Hematopoietic multipotent progenitor cell treated with erythropoietin and hydrocortisone succinate and interleukin-3 and kit ligand, for 15 days (in vitro differentiated cells): ENCODE data around the gene SLC11A1.

Experiments
- DNase-seq: peaks from one replicate; pipeline ENCODE4 v3.0.0-alpha.2; 2015; ENCODE audit warnings: low spot score

The SLC11A1 gene

DNA sequence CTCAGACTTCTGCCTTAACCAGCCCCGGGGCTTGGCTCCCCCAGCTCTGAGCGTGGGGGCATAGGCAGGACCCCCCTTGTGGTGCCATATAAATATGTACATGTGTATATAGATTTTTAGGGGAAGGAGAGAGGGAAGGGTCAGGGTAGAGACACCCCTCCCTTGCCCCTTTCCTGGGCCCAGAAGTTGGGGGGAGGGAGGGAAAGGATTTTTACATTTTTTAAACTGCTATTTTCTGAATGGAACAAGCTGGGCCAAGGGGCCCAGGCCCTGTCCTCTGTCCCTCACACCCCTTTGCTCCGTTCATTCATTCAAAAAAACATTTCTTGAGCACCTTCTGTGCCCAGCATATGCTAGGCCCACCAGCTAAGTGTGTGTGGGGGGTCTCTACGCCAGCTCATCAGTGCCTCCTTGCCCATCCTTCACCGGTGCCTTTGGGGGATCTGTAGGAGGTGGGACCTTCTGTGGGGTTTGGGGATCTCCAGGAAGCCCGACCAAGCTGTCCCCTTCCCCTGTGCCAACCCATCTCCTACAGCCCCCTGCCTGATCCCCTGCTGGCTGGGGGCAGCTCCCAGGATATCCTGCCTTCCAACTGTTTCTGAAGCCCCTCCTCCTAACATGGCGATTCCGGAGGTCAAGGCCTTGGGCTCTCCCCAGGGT lies 23.1 kb downstream of the SLC11A1 start:
- DNase-seq, result no peak

- no peak for DNase-seq
These were observed 23.7 kb downstream of the SLC11A1 start for GRCh38 chr2:218405746-218406208.

- peak; percentile 95 for DNase-seq
These were observed 24.3 kb downstream of the SLC11A1 start for GRCh38 chr2:218406209-218406948.

- peak; percentile 85 for DNase-seq
These were observed 25.0 kb downstream of the SLC11A1 start for GRCh38 chr2:218406949-218407618.

- DNase-seq, result no peak
These were observed 25.6 kb downstream of the SLC11A1 start for GRCh38 chr2:218407717-218408116.

DNA sequence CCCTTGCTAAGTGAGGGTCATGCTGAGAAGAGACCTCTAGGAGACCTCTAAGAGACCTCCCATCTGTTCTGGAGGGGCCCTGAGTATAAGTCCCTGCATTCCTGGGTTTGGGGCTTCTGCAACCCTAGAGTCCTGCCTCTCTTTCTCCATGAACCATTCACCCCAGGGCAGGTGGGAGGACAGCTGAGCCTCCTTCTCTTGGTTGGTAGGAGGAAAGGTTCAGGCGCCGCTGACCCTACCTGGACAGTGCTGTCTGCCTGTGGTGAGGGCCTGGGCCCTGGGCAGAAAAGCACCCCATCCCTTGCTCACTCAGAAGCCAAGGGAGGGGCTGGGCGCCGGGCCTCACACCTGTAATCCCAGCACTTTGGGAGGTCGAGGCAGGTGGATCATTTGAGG lies 36.2 kb downstream of the SLC11A1 start:
- no peak for DNase-seq

DNA sequence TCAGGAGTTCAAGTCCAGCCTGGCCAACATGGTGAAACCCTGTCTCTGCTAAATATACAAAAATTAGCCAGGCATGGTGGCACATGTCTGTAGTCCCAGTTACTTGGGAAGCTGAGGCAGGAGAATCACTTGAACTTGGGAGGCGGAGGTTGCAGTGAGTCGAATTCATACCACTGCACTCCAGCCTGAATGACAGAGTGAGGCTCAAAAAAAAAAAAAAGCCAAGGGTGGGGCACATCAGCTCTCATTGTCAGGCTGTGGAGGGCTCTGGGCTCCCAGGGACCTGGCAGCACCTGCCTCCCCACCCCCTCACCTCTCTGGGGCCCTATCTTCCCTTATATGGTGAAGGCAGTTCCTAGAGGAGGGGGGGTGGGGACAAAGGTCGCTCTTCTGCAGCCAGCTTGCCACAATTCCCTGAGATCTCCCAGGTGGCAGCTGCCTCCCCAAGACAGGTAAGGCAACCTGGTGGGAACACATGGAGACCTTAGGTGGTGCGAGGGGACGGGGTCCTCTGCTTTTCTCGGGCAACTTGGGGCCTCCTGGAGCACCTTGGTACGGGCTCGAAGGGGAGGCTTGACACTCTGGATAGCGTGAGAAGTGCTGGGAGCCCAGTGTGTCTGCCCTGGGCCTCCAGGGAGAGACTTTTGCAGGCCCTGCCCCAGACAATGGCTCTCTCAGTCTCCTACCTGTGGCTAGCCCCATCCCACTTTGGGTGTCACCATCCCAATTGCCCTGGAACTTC lies 36.8 kb downstream of the SLC11A1 start, which contains the start of gene VIL1:
Gene VIL1, plus strand, starts transcription at position 407 of the 742 bp plus-strand sequence. CDS start 4,656 bp downstream, outside the sequence.
- no peak for DNase-seq

DNA sequence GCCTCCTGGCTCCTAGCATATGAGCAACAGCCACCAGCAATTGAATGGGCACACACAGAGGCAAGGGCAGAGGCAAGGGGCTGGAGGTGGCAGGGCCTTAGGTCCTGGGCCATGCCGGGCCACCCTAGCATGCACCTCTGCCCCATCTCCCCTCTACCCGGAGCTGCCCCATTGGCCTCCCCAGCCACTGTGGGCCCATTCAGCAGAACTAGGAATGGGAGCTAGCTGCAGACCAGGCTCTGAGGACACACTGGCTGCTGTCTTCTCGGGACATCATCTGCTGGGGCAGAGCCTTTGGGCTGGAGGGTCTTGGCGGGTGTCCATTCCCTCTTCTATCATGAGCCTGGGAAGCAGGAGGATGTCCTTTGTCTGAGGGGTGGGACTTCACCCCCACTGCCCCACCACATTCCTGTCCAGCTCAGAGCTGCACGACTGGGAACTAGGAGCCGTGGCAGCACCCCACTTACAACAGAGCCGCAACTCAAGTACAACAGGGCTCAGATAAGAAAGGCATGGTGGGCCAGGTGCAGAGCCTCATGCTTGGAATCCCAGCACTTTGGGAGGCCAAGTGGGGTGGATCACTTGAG lies 37.6 kb downstream of the SLC11A1 start:
- no peak for DNase-seq

DNA sequence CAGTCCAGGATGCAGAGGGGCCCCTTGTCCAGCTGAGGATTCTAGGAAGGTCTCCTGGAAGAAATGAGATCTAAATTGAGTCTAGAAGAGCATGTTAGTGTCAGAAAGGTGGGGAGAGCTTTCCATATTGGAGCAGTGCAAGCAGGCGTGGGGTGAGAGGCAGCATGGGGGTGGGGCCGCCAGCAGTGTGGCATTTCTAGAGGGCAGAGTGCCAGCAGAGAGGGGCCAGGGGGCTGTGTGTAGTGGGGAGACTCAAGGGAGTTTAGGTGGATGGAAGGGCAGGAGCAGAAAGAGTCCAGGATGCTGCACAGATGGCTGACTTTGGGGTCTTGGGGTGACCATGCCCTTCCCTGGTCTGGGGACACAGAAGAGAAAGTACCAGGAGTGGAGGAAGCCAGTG lies 39.0 kb downstream of the SLC11A1 start:
- no peak for DNase-seq

DNA sequence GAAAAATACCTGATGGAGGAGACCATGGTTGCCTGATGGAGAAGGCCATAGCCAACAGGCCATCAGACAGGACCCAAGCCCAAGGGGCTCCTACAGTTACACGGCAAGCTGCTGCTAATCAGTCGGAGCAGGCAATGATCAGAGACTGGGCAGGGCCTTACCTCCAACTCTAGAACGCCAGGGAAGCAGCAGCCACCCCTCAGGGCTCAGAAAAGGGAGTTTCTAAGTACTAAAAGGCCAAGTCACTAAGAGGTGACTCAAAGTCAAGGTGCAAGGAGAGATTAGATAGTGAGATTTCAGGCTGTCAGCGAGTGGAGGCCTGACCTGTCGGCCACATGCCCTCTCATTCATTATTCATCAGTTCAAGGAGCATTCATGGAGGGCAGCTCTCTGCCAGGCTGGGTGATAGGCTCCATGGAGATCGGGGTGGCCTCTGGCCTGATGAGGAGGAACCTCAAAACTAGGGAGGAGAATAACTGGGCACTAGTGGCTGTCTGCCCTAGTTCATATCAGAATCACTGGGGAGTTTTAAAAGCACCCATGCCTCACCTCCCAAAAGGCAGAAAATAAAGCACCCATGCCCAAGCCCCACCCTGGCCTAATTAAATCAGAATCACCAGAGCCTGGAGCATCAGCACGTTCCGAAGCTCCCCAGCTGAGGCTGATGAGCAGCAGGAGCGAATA lies 40.5 kb downstream of the SLC11A1 start:
- DNase-seq, result peak; percentile 89

GRCh38 chr2:218423584-218423983 lies 41.5 kb downstream of the SLC11A1 start:
- no peak for DNase-seq

GRCh38 chr2:218425531-218425930 lies 43.5 kb downstream of the SLC11A1 start:
- no peak for DNase-seq

- no peak for DNase-seq
These were observed 45.7 kb downstream of the SLC11A1 start for GRCh38 chr2:218427741-218428140.

- DNase-seq, result no peak
These were observed 46.9 kb downstream of the SLC11A1 start for GRCh38 chr2:218428846-218429558.

- DNase-seq, result peak; percentile 59
These were observed 48.0 kb downstream of the SLC11A1 start for GRCh38 chr2:218429911-218430692.

DNA sequence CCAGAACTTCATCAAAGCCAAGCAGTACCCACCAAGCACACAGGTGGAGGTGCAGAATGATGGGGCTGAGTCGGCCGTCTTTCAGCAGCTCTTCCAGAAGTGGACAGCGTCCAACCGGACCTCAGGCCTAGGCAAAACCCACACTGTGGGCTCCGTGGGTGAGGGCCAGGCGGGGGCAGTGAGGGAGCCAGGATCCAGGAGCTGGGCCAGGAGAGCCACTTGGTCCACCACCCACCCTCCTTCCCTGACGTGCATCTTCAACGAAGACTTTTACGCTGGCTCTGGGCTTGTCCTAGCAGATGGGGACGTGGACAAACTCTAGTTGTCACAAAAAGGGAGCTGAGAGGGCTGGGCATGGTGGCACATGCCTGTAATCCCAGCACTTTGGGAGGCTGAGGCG lies 48.6 kb downstream of the SLC11A1 start:
- DNase-seq, result no peak

DNA sequence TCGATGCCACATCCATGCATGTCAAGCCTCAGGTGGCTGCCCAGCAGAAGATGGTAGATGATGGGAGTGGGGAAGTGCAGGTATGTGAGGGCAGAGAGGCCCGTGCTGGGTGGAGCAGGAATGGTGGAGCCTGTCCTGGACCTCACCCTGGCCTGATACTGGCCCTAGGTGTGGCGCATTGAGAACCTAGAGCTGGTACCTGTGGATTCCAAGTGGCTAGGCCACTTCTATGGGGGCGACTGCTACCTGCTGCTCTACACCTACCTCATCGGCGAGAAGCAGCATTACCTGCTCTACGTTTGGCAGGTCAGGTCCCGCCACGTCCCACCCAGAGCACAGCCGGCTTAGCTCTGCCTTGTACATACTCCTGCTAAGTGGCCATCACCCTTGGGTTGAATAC lies 49.8 kb downstream of the SLC11A1 start:
- DNase-seq, result no peak

GRCh38 chr2:218432676-218433365 lies 50.7 kb downstream of the SLC11A1 start:
- DNase-seq, result no peak

DNA sequence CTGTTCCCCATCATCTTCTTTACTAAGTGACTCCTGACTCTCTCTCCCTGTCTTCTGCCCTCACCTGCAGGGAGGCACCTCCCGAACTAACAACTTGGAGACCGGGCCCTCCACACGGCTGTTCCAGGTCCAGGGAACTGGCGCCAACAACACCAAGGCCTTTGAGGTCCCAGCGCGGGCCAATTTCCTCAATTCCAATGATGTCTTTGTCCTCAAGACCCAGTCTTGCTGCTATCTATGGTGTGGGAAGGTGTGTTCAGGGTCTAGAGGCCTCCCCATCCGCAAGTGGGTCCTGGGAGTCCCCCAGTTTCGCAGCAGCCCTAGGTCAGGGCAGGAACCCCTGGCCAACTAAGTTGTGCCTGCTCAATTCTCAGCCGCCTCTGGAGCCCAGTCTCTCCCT lies 52.4 kb downstream of the SLC11A1 start:
- DNase-seq, result no peak
